HEK293T (cell line): ENCODE data around the gene IRS2.

Source experiments
- FOXA1 ChIP-seq: fragments of 450-650 bp; IDR thresholded peaks from 2 replicates; pipeline ENCODE4 v1.6.1; 2016; ENCODE audit warnings: mild to moderate bottlenecking
- FOXK2 ChIP-seq: fragments of 450-650 bp; IDR thresholded peaks from 2 replicates; pipeline ENCODE4 v1.6.1; 2016; ENCODE audit warnings: mild to moderate bottlenecking
- FOXM1 ChIP-seq: fragments of 450-650 bp; IDR thresholded peaks from 2 replicates; pipeline ENCODE4 v1.6.1; 2017; ENCODE audit warnings: mild to moderate bottlenecking, borderline replicate concordance
- HDGF ChIP-seq: fragments of 450-650 bp; IDR thresholded peaks from 2 replicates; pipeline ENCODE4 v1.6.1; 2017; ENCODE audit warnings: antibody characterized with exemption, borderline replicate concordance
- LEF1 ChIP-seq: fragments of 450-650 bp; IDR thresholded peaks from 2 replicates; pipeline ENCODE4 v1.6.1; 2017; ENCODE audit warnings: mild to moderate bottlenecking, borderline replicate concordance
- NFRKB ChIP-seq: fragments of 450-650 bp; IDR thresholded peaks from 2 replicates; pipeline ENCODE4 v1.6.1; 2016; ENCODE audit warnings: mild to moderate bottlenecking, moderate library complexity
- SP1 ChIP-seq: fragments of 450-650 bp; IDR thresholded peaks from 2 replicates; pipeline ENCODE4 v1.6.1; 2017
- SUZ12 ChIP-seq: fragments of 450-650 bp; IDR thresholded peaks from 2 replicates; pipeline ENCODE4 v1.6.1; 2016; ENCODE audit warnings: mild to moderate bottlenecking

DNA sequence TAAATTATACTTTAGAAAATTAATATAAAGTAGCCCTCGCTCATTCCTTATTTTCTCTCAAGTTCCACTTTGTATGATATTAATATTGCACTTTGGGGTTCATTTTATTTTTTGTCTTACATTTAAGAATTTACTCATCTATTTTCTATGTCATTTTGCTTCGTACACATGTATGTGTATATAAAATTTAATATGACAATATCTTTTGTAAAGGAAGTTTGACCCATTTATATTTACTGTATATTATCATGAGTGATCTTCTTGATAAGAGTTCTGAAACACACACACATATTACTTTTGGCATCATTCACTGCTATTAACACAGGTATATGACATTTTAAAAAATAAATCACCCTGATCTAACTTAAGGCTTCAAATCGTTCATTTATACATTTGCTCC is 83.1 kb downstream of the IRS2 start:
- TF ChIP-seq SUZ12 (no peak), FOXM1 (no peak), FOXA1 (no peak), SP1 (no peak), HDGF (no peak), NFRKB (no peak), FOXK2 (no peak), LEF1 (no peak)
